ENCODE measurements around the gene USP2.

Gene USP2

GRCh38 chr11:119355091-119355843, 26.2 kb downstream of the USP2 start:
- no peaks in the 10 kb centered on the region for H3K79me2 ChIP-seq (ENCODE audit: insufficient read depth, low read length)
- H3K27ac ChIP-seq (ENCODE audit: low read length): no peak overlapping the region
- peaks cover 8% of the 10 kb centered on the region; the same call in 1 of the 2 replicates for H3K4me1 ChIP-seq (ENCODE audit: insufficient read depth, low read length)
- H3K9ac ChIP-seq (ENCODE audit: low read depth, low read length): no peak overlapping the region
- H4K20me1 ChIP-seq (ENCODE audit: insufficient read depth, low read length): peaks cover 4% of the 10 kb centered on the region; the same call in 1 of the 2 replicates
- H3K4me2 ChIP-seq (ENCODE audit: insufficient read depth, low read length): no peak overlapping the region
- no peak overlapping the region for H2AFZ ChIP-seq (ENCODE audit: low read depth, low read length)
- H3K4me3 ChIP-seq (ENCODE audit: low read depth in 1 of 2, low read length in 2 of 2): no peak overlapping the region
- DNase-seq (no peak), ATAC-seq (ENCODE audit: insufficient read depth, low read depth) (no peak)
- TF ChIP-seq CTCF (IDR thresholded peaks at IDR 0.05; ENCODE audit: borderline replicate concordance, extremely low read depth, low read length, poor library complexity, severe bottlenecking): no peak
- no peak for TF ChIP-seq EZH2 (IDR thresholded peaks at IDR 0.05; ENCODE audit: borderline replicate concordance, low read depth, low read length, severe bottlenecking)
- H3K27me3 ChIP-seq (ENCODE audit: insufficient read depth, low read length, poor library complexity): peaks cover 40% of the 10 kb centered on the region
- H3K36me3 ChIP-seq (ENCODE audit: insufficient read depth, low read length): no peaks in the 10 kb centered on the region
- H3K9me3 ChIP-seq (ENCODE audit: insufficient read depth, low read length, severe bottlenecking): no peaks in the 10 kb centered on the region

- no peak overlapping the region for H3K4me2 ChIP-seq (ENCODE audit: insufficient read depth, low read length)
Measured at GRCh38 chr11:119352857-119353260, 28.6 kb downstream of the USP2 start.

GRCh38 chr11:119351232-119351631, 30.3 kb downstream of the USP2 start:
- no peaks in the 10 kb centered on the region for H4K20me1 ChIP-seq (ENCODE audit: insufficient read depth, low read length)
- H3K9ac ChIP-seq (ENCODE audit: low read depth, low read length): no peak overlapping the region
- no peak for ATAC-seq (ENCODE audit: insufficient read depth, low read depth)
- no peak overlapping the region for H3K4me2 ChIP-seq (ENCODE audit: insufficient read depth, low read length)
- TF ChIP-seq CTCF (IDR thresholded peaks at IDR 0.05; ENCODE audit: borderline replicate concordance, extremely low read depth, low read length, poor library complexity, severe bottlenecking): no peak
- no peak for TF ChIP-seq EZH2 (IDR thresholded peaks at IDR 0.05; ENCODE audit: borderline replicate concordance, low read depth, low read length, severe bottlenecking)
- H3K27ac ChIP-seq (ENCODE audit: low read length): no peak overlapping the region
- H3K36me3 ChIP-seq (ENCODE audit: insufficient read depth, low read length): no peaks in the 10 kb centered on the region
- no peak overlapping the region for H3K4me3 ChIP-seq (ENCODE audit: low read depth in 1 of 2, low read length in 2 of 2)
- H3K9me3 ChIP-seq (ENCODE audit: insufficient read depth, low read length, severe bottlenecking): no peaks in the 10 kb centered on the region
- H3K79me2 ChIP-seq (ENCODE audit: insufficient read depth, low read length): no peaks in the 10 kb centered on the region
- no peak overlapping the region for H2AFZ ChIP-seq (ENCODE audit: low read depth, low read length)
- no peak for DNase-seq
- H3K4me1 ChIP-seq (ENCODE audit: insufficient read depth, low read length): peaks cover 4% of the 10 kb centered on the region; the same call in 1 of the 2 replicates
- peaks cover 17% of the 10 kb centered on the region for H3K27me3 ChIP-seq (ENCODE audit: insufficient read depth, low read length, poor library complexity)

More at GRCh38 chr11:119352857-119353260, 28.6 kb downstream of the USP2 start:
- no peak for DNase-seq
- Histone ChIP-seq H3K9me3 (ENCODE audit: insufficient read depth, low read length, severe bottlenecking) (no peaks in the 10 kb centered on the region), H2AFZ (ENCODE audit: low read depth, low read length) (no peak overlapping the region), H3K9ac (ENCODE audit: low read depth, low read length) (no peak overlapping the region), H3K36me3 (ENCODE audit: insufficient read depth, low read length) (no peaks in the 10 kb centered on the region), H3K79me2 (ENCODE audit: insufficient read depth, low read length) (no peaks in the 10 kb centered on the region), H3K27me3 (ENCODE audit: insufficient read depth, low read length, poor library complexity) (peaks cover 30% of the 10 kb centered on the region), H4K20me1 (ENCODE audit: insufficient read depth, low read length) (peaks cover 4% of the 10 kb centered on the region; the same call in 1 of the 2 replicates), H3K4me1 (ENCODE audit: insufficient read depth, low read length) (peaks cover 8% of the 10 kb centered on the region; the same call in 1 of the 2 replicates), H3K4me3 (ENCODE audit: low read depth in 1 of 2, low read length in 2 of 2) (no peak overlapping the region), H3K27ac (ENCODE audit: low read length) (no peak overlapping the region)
- no peak for TF ChIP-seq EZH2 (IDR thresholded peaks at IDR 0.05; ENCODE audit: borderline replicate concordance, low read depth, low read length, severe bottlenecking)
- TF ChIP-seq CTCF (IDR thresholded peaks at IDR 0.05; ENCODE audit: borderline replicate concordance, extremely low read depth, low read length, poor library complexity, severe bottlenecking): no peak
- ATAC-seq (ENCODE audit: insufficient read depth, low read depth): no peak
